ENCODE results near the gene CYTH1.

CYTH1 gene

GRCh38 chr17:78818932-78819331, 36.9 kb upstream of the CYTH1 start:
- TF ChIP-seq ZBTB7A (IDR thresholded peaks at IDR 0.05; ENCODE audit: low read depth) (no peak), NFIC (IDR thresholded peaks at IDR 0.05) (no peak), RAD21 (IDR thresholded peaks at IDR 0.05; ENCODE audit: low read depth) (no peak), YY1 (IDR thresholded peaks at IDR 0.05; ENCODE audit: low read depth) (no peak), MAX (IDR thresholded peaks at IDR 0.05) (no peak), TCF12 (IDR thresholded peaks at IDR 0.05; ENCODE audit: low read depth) (no peak), EGR1 (IDR thresholded peaks at IDR 0.05) (no peak), CREB1 (IDR thresholded peaks at IDR 0.05; ENCODE audit: low read depth) (no peak), USF1 (IDR thresholded peaks at IDR 0.05) (no peak), TAF1 (IDR thresholded peaks at IDR 0.05; ENCODE audit: low read depth) (no peak), EP300 (IDR thresholded peaks at IDR 0.05; ENCODE audit: borderline replicate concordance) (no peak)

DNA sequence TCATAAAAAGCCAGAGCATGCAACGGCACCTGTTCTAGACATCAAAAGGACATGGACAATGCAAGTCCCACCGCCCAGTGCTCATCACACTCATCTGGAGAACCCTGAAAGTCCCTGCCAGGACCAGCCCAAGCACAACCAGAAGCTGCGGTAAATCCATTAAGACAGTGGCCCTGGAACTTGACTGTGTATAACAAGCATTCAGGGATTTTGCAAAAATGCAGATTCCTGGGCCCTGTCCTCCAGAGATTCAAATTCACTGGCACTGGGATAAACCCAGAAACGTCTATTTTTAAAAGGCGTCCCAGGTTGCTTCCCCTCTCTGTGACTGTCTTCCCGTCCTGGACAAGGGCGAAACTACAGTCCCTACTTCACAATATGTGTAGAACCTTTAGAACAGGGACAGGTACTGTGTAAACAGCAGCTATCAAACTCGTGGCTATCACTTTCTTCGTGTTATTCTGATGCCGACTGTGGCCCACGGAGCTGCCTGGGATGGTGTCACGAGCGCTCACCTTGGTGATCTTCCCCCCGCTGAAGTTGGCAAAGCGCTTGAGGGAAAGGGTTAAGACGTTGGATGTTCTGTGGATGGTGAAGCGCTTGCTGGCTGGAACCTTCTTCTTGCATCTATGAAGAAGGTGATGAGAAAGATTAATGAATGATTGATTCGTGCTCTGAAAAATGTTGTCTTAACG, 36.2 kb upstream of the CYTH1 start:
- no peak for TF ChIP-seq RAD21 (IDR thresholded peaks at IDR 0.05; ENCODE audit: low read depth)
- TF ChIP-seq CEBPB (IDR thresholded peaks at IDR 0.05): no peak
- no peak for TF ChIP-seq ZBTB7A (IDR thresholded peaks at IDR 0.05; ENCODE audit: low read depth)
- no peak for TF ChIP-seq FOXM1 (IDR thresholded peaks at IDR 0.05; ENCODE audit: borderline replicate concordance, low read depth)
- TF ChIP-seq NFIC (IDR thresholded peaks at IDR 0.05): no peak
- TF ChIP-seq EP300 (IDR thresholded peaks at IDR 0.05; ENCODE audit: borderline replicate concordance): no peak
- TF ChIP-seq MAX (IDR thresholded peaks at IDR 0.05): no peak
- no peak for TF ChIP-seq CREB1 (IDR thresholded peaks at IDR 0.05; ENCODE audit: low read depth)
- TF ChIP-seq TCF12 (IDR thresholded peaks at IDR 0.05; ENCODE audit: low read depth): no peak
- TF ChIP-seq, protein P1, sequence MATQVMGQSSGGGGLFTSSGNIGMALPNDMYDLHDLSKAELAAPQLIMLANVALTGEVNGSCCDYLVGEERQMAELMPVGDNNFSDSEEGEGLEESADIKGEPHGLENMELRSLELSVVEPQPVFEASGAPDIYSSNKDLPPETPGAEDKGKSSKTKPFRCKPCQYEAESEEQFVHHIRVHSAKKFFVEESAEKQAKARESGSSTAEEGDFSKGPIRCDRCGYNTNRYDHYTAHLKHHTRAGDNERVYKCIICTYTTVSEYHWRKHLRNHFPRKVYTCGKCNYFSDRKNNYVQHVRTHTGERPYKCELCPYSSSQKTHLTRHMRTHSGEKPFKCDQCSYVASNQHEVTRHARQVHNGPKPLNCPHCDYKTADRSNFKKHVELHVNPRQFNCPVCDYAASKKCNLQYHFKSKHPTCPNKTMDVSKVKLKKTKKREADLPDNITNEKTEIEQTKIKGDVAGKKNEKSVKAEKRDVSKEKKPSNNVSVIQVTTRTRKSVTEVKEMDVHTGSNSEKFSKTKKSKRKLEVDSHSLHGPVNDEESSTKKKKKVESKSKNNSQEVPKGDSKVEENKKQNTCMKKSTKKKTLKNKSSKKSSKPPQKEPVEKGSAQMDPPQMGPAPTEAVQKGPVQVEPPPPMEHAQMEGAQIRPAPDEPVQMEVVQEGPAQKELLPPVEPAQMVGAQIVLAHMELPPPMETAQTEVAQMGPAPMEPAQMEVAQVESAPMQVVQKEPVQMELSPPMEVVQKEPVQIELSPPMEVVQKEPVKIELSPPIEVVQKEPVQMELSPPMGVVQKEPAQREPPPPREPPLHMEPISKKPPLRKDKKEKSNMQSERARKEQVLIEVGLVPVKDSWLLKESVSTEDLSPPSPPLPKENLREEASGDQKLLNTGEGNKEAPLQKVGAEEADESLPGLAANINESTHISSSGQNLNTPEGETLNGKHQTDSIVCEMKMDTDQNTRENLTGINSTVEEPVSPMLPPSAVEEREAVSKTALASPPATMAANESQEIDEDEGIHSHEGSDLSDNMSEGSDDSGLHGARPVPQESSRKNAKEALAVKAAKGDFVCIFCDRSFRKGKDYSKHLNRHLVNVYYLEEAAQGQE (IDR thresholded peaks at IDR 0.05; ENCODE audit: low read depth): no peak
- no peak for TF ChIP-seq EGR1 (IDR thresholded peaks at IDR 0.05)
- no peak for TF ChIP-seq TEAD4 (IDR thresholded peaks at IDR 0.05)
- no peak for TF ChIP-seq YY1 (IDR thresholded peaks at IDR 0.05; ENCODE audit: low read depth)
- no peak for TF ChIP-seq USF1 (IDR thresholded peaks at IDR 0.05)

- TF ChIP-seq RAD21 (IDR thresholded peaks at IDR 0.05; ENCODE audit: low read depth) (no peak), TEAD4 (IDR thresholded peaks at IDR 0.05) (no peak), EP300 (IDR thresholded peaks at IDR 0.05; ENCODE audit: borderline replicate concordance) (no peak), NFIC (IDR thresholded peaks at IDR 0.05) (no peak), CREB1 (IDR thresholded peaks at IDR 0.05; ENCODE audit: low read depth) (no peak), MAX (IDR thresholded peaks at IDR 0.05) (no peak), CEBPB (IDR thresholded peaks at IDR 0.05) (no peak), TAF1 (IDR thresholded peaks at IDR 0.05; ENCODE audit: low read depth) (no peak), EGR1 (IDR thresholded peaks at IDR 0.05) (no peak), ZBTB7A (IDR thresholded peaks at IDR 0.05; ENCODE audit: low read depth) (no peak)
Observed at GRCh38 chr17:78817123-78817522, 35.0 kb upstream of the CYTH1 start.

GRCh38 chr17:78815696-78816095, 33.6 kb upstream of the CYTH1 start:
- TF ChIP-seq MAX (IDR thresholded peaks at IDR 0.05) (no peak), CEBPB (IDR thresholded peaks at IDR 0.05) (no peak), YY1 (IDR thresholded peaks at IDR 0.05; ENCODE audit: low read depth) (no peak), RAD21 (IDR thresholded peaks at IDR 0.05; ENCODE audit: low read depth) (no peak), EP300 (IDR thresholded peaks at IDR 0.05; ENCODE audit: borderline replicate concordance) (no peak), FOXM1 (IDR thresholded peaks at IDR 0.05; ENCODE audit: borderline replicate concordance, low read depth) (no peak)
- TF ChIP-seq, protein P1 (IDR thresholded peaks at IDR 0.05; ENCODE audit: low read depth): no peak

- no peak for TF ChIP-seq FOXM1 (IDR thresholded peaks at IDR 0.05; ENCODE audit: borderline replicate concordance, low read depth)
Observed at GRCh38 chr17:78812855-78813254, 30.8 kb upstream of the CYTH1 start.

DNA sequence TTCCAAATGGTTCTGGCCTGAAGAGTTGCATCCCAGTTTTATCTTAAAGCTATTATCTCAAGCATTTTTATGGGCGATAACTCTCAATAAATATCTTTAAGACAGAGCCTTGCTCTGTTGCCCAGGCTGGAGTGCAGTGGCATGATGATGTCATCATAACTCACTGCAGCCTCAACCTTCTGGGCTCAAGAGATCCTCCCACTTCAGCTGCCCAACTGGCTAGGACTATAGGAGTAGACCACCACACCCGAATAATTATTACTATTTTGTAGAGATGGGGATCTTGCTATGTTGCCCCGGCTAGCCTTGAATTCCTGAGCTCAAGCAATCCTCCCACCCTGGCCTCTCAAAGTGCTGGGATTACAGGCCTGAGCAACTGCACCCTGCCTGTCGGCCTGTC, 26.1 kb upstream of the CYTH1 start:
- TF ChIP-seq EGR1 (IDR thresholded peaks at IDR 0.05) (no peak), MAX (IDR thresholded peaks at IDR 0.05) (no peak), TAF1 (IDR thresholded peaks at IDR 0.05; ENCODE audit: low read depth) (no peak), FOXM1 (IDR thresholded peaks at IDR 0.05; ENCODE audit: borderline replicate concordance, low read depth) (no peak), CEBPB (IDR thresholded peaks at IDR 0.05) (no peak), YY1 (IDR thresholded peaks at IDR 0.05; ENCODE audit: low read depth) (no peak), TCF12 (IDR thresholded peaks at IDR 0.05; ENCODE audit: low read depth) (no peak), USF1 (IDR thresholded peaks at IDR 0.05) (no peak), CREB1 (IDR thresholded peaks at IDR 0.05; ENCODE audit: low read depth) (no peak), ZBTB7A (IDR thresholded peaks at IDR 0.05; ENCODE audit: low read depth) (no peak), RAD21 (IDR thresholded peaks at IDR 0.05; ENCODE audit: low read depth) (no peak), TEAD4 (IDR thresholded peaks at IDR 0.05) (no peak)

Data from Ishikawa (cell line).